SU-DHL-6 (cell line): ENCODE measurements around the gene CCND2.

ENCODE experiments used
- H2AFZ ChIP-seq: fragments of 200-600 bp; sonication (generic); 2 replicates; pipeline ENCODE4 v1.6.1; 2014; ENCODE audit warnings: low read depth, mild to moderate bottlenecking, moderate library complexity, mixed read lengths, antibody characterized with exemption, low read length; ENCODE audit not compliant: severe bottlenecking
- H3F3A ChIP-seq: fragments of 200-600 bp; shearing (Covaris generic); 2 replicates; pipeline ENCODE4 v1.6.0; 2016; ENCODE audit warnings: antibody characterized with exemption, mild to moderate bottlenecking; ENCODE audit not compliant: insufficient read depth
- H3K27ac ChIP-seq: fragments of 200-600 bp; sonication (generic); 2 replicates; pipeline ENCODE4 v1.5.1; 2016; ENCODE audit warnings: low read depth, mild to moderate bottlenecking, low read length, moderate library complexity, mixed read lengths
- H3K27me3 ChIP-seq: fragments of 200-600 bp; sonication (generic), shearing (Covaris generic); 2 replicates; pipeline ENCODE4 v1.6.0; 2014; ENCODE audit warnings: mild to moderate bottlenecking, low read length
- H3K36me3 ChIP-seq: fragments of 200-600 bp; sonication (generic); 2 replicates; pipeline ENCODE4 v1.6.1; 2014; ENCODE audit warnings: mild to moderate bottlenecking, low read length, mixed read lengths
- H3K4me2 ChIP-seq: fragments of 300-600, 200-600 bp; shearing (Covaris generic), sonication (generic); 2 replicates; pipeline ENCODE4 v1.6.0; 2014; ENCODE audit warnings: low read length, low read depth, mild to moderate bottlenecking; ENCODE audit not compliant: poor library complexity, severe bottlenecking
- H3K4me3 ChIP-seq: fragments of 200-600 bp; sonication (generic); 2 replicates; pipeline ENCODE4 v1.5.1; 2014; ENCODE audit warnings: antibody characterized with exemption, low read length, mild to moderate bottlenecking, mixed read lengths; ENCODE audit not compliant: insufficient read depth, poor library complexity, severe bottlenecking
- H3K79me2 ChIP-seq: fragments of 200-600 bp; sonication (generic); 2 replicates; pipeline ENCODE4 v1.6.1; 2014; ENCODE audit warnings: mild to moderate bottlenecking, low read length, moderate library complexity; ENCODE audit not compliant: insufficient read depth
- H3K9ac ChIP-seq: fragments of 200-600 bp; sonication (generic); 2 replicates; pipeline ENCODE4 v1.7.0; 2014; ENCODE audit warnings: mild to moderate bottlenecking, low read length
- H3K9me2 ChIP-seq: fragments of 200-600 bp; sonication (generic); replicated peaks from 2 replicates; pipeline ENCODE4 v1.6.1; 2014; ENCODE audit warnings: low read length; ENCODE audit not compliant: insufficient read depth
- H3K9me3 ChIP-seq: fragments of 200-600 bp; sonication (generic); 2 replicates; pipeline ENCODE4 v1.6.1; 2014; ENCODE audit warnings: low read length, mixed read lengths; ENCODE audit not compliant: insufficient read depth
- H4K20me1 ChIP-seq: fragments of 200-600 bp; sonication (generic); 2 replicates; pipeline ENCODE4 v1.6.1; 2014; ENCODE audit warnings: low read depth, mild to moderate bottlenecking, antibody characterized with exemption, low read length, moderate library complexity, mixed read lengths
- EZH2phosphoT487 ChIP-seq: fragments of 200-600 bp; sonication (generic), shearing (Covaris generic); conservative IDR thresholded peaks from 2 replicates; pipeline ENCODE4 v1.6.1; 2018; ENCODE audit warnings: mild to moderate bottlenecking, antibody characterized with exemption, low read length, moderate library complexity, mixed read lengths
- TF ChIP-seq, protein P1 (sequence below): fragments of 200-600 bp; sonication (generic); IDR thresholded peaks from one replicate; pipeline ENCODE4 v1.5.1; 2017; ENCODE audit warnings: antibody characterized with exemption, mild to moderate bottlenecking, low read length, moderate library complexity; ENCODE audit not compliant: insufficient read depth, poor library complexity, severe bottlenecking

Gene CCND2

DNA sequence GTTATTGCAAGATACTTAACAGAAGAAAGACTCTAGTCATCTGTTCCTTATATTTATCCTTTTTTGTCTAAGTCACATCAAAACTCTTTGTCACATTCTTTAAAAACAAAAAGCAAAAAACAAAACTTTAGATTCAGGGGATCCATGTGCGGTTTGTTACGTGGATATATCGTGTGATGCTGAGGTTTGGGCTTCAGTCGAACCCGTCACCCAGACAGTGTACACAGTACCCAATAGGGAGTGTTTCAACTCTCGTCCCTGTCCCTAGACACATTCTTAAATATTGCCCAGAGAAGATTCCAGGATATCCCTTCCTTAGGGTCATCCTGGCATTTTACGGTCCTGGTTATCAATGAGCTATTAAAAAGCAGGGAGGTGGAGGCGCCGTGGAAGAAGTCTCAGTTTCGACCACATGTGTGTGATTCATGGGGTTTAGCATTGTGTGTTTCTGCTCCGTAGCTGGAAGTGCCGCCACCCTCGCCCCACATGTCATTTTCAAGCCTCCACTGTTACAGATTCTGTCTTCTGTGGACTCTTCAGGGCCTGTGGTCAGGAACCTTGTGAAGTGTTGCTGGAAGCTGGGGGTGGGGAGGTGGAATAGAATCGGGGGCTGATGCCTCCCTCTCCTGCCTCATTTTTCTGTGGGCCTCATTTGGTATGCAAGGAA, 19.9 kb downstream of the CCND2 start:
- Histone ChIP-seq H3K27ac (no peak overlapping the region), H3K9me3 (no peaks in the 10 kb centered on the region), H3K4me2 (no peak overlapping the region), H3K9me2 (no peaks in the 10 kb centered on the region), H3K4me3 (no peak overlapping the region), H2AFZ (no peak overlapping the region), H3K9ac (no peak overlapping the region), H3K36me3 (no peaks in the 10 kb centered on the region), H3F3A (no peaks in the 10 kb centered on the region), H3K79me2 (no peaks in the 10 kb centered on the region), H4K20me1 (no peaks in the 10 kb centered on the region), H3K27me3 (no peaks in the 10 kb centered on the region)
- TF ChIP-seq, protein P1, sequence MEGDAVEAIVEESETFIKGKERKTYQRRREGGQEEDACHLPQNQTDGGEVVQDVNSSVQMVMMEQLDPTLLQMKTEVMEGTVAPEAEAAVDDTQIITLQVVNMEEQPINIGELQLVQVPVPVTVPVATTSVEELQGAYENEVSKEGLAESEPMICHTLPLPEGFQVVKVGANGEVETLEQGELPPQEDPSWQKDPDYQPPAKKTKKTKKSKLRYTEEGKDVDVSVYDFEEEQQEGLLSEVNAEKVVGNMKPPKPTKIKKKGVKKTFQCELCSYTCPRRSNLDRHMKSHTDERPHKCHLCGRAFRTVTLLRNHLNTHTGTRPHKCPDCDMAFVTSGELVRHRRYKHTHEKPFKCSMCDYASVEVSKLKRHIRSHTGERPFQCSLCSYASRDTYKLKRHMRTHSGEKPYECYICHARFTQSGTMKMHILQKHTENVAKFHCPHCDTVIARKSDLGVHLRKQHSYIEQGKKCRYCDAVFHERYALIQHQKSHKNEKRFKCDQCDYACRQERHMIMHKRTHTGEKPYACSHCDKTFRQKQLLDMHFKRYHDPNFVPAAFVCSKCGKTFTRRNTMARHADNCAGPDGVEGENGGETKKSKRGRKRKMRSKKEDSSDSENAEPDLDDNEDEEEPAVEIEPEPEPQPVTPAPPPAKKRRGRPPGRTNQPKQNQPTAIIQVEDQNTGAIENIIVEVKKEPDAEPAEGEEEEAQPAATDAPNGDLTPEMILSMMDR = no peak

DNA sequence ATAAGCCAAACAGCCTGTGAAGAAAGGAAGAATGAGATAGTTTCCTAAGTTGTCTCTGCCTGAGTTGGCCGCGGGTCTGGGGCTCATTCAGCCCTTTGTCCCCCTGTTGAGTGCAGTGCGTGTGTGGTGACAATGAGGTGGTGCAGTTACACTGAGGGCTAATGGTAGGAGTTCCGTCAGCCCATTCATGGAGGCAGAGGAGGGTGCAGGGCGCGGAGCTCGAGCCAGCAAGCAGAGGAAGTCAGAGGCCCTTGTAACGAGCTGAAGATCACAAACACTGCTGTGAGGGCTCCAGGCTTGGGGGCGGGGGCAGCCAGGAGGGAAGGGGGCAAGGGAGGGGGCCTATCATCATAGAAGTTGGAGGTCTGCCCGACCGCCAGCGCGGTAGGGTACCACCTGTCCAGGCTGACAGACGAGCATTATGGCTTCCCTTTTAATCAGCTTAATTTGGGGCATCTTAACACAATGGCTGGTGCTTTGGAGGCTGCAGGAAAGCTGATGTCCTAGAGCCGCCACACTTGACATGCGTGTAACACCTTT, 20.5 kb downstream of the CCND2 start:
- no peak overlapping the region for H3K9ac ChIP-seq
- no peaks in the 10 kb centered on the region for H3K9me3 ChIP-seq
- H4K20me1 ChIP-seq = no peaks in the 10 kb centered on the region
- no peak overlapping the region for H3K4me2 ChIP-seq
- H3K79me2 ChIP-seq = no peaks in the 10 kb centered on the region
- no peaks in the 10 kb centered on the region for H3F3A ChIP-seq
- no peak overlapping the region for H3K4me3 ChIP-seq
- H3K9me2 ChIP-seq = no peaks in the 10 kb centered on the region
- H3K27ac ChIP-seq = no peak overlapping the region
- H3K27me3 ChIP-seq = no peaks in the 10 kb centered on the region
- H3K36me3 ChIP-seq = no peaks in the 10 kb centered on the region
- H2AFZ ChIP-seq = no peak overlapping the region
- TF ChIP-seq, protein P1 = no peak
- no peak for TF ChIP-seq EZH2phosphoT487

DNA sequence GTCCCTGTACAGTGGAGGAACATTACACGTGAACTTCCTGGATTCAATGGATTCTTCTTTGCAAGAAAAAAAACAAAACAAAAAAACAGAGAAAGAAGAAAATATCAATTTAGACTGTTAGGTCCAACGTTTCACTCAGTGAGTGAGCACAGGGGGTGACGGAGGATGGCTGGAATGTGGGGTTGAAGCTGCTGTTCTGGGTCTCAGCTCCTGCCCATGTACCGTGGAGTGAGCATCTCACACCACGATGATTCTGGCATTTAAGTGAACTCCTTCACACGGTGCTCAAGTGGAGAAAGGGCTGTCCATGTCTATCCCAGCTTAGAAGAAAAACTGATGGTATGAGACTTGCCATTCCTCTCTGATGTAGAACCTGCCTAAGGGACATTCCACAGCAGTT, 23.2 kb downstream of the CCND2 start:
- no peaks in the 10 kb centered on the region for H3F3A ChIP-seq

More for the DNA sequence above, 23.2 kb downstream of the CCND2 start:
- H3K79me2 ChIP-seq = no peaks in the 10 kb centered on the region
- no peak overlapping the region for H2AFZ ChIP-seq
- H3K4me2 ChIP-seq = no peak overlapping the region
- TF ChIP-seq, protein P1 = no peak
- no peak for TF ChIP-seq EZH2phosphoT487
- H3K27me3 ChIP-seq = no peaks in the 10 kb centered on the region
- no peak overlapping the region for H3K9ac ChIP-seq
- no peak overlapping the region for H3K27ac ChIP-seq
- H3K36me3 ChIP-seq = no peaks in the 10 kb centered on the region
- H3K4me3 ChIP-seq = no peak overlapping the region
- H3K9me2 ChIP-seq = no peaks in the 10 kb centered on the region
- no peaks in the 10 kb centered on the region for H4K20me1 ChIP-seq
- H3K9me3 ChIP-seq = no peaks in the 10 kb centered on the region
